Measurements from ENCODE around the gene TOM1. TPM values are rescaled to one million over a fixed set of nuclear protein-coding genes. Genes with fewer than 3 reads are reported as not detected.

The TOM1 gene
- total RNA-seq, 1 experiment from 2014 or later: 22.3 TPM

- no peak overlapping the region for H2BK12ac ChIP-seq (ENCODE audit: insufficient read length, low read depth, low read length)
Observed at GRCh38 chr22:35342390-35342789, 42.7 kb downstream of the TOM1 start.

More at GRCh38 chr22:35342390-35342789, 42.7 kb downstream of the TOM1 start:
- Mint-ChIP-seq H3K27me3 (ENCODE audit: low read depth) (no peaks in the 10 kb centered on the region), H3K4me1 (peaks cover 5 to 8% of the 10 kb centered on the region in 2 experiments), H3K27ac (no peak overlapping the region), H3K9me3 (no peaks in the 10 kb centered on the region), H3K4me3 (no peak overlapping the region), H3K36me3 (ENCODE audit: insufficient read depth in 1 of 3, low read depth in 3 of 3) (peaks cover 7 to 14% (median 10%) of the 10 kb centered on the region in 3 experiments; a peak in 5 of 7 replicates)
- no peak for TF ChIP-seq CTCF (conservative IDR thresholded peaks at IDR 0.05)
- H4K91ac ChIP-seq (ENCODE audit: insufficient read length, low read depth, low read length): no peak overlapping the region
- no peak overlapping the region for H3K4ac ChIP-seq (ENCODE audit: low read depth, low read length)
- no CpG with 5 or more reads among the region's 4 CpGs for WGBS (ENCODE audit: extremely low coverage, insufficient read length, low lambda C conversion rate)
- no peaks in the 10 kb centered on the region for H3K27me3 ChIP-seq (ENCODE audit: insufficient read depth, low read length)
- H3T11ph ChIP-seq (ENCODE audit: low read length): no peak overlapping the region
- no peak for DNase-seq
- H3K4me1 ChIP-seq (ENCODE audit: insufficient read depth, low read length): no peaks in the 10 kb centered on the region
- H2BK20ac ChIP-seq (ENCODE audit: low read depth, low read length, poor library complexity, severe bottlenecking): no peak overlapping the region
- no peaks in the 10 kb centered on the region for H3K23me2 ChIP-seq (ENCODE audit: insufficient read length, low read depth, low read length, poor library complexity, severe bottlenecking)
- no peaks in the 10 kb centered on the region for H3K9me3 ChIP-seq (ENCODE audit: control insufficient read depth, low read depth, low read length)
- H3K18ac ChIP-seq (ENCODE audit: insufficient read length, low read depth, low read length): no peak overlapping the region
- no peak overlapping the region for H4K5ac ChIP-seq (ENCODE audit: insufficient read length, low read depth, low read length)
- no peak overlapping the region for H2BK5ac ChIP-seq (ENCODE audit: insufficient read length, low read length)
- H2AK5ac ChIP-seq (ENCODE audit: insufficient read length, low read length): no peak overlapping the region
- no peaks in the 10 kb centered on the region; the same call in 1 of the 2 replicates for H3K79me2 ChIP-seq (ENCODE audit: insufficient read depth, low read length)
- H3K79me1 ChIP-seq (ENCODE audit: insufficient read depth, low read depth, low read length, poor library complexity, severe bottlenecking): no peaks in the 10 kb centered on the region
- no peak overlapping the region for H3K14ac ChIP-seq (ENCODE audit: insufficient read depth, low read length)
- no peak overlapping the region for H3K9ac ChIP-seq (ENCODE audit: extremely low read depth, insufficient read length, low read length)
- H2AFZ ChIP-seq (ENCODE audit: low read length): no peak overlapping the region
- no peak overlapping the region for H3K27ac ChIP-seq (ENCODE audit: insufficient read length, low read depth, low read length)
- H4K8ac ChIP-seq (replicated peaks; ENCODE audit: insufficient read length, low read depth, low read length): no peak overlapping the region
- no peak overlapping the region for H3K4me2 ChIP-seq (ENCODE audit: insufficient read depth, insufficient read length, low read length)
- H3K56ac ChIP-seq (ENCODE audit: insufficient read length, low read depth, low read length): no peak overlapping the region
- no peaks in the 10 kb centered on the region for H4K20me1 ChIP-seq (ENCODE audit: control insufficient read depth, insufficient read depth, insufficient read length)
- no peak overlapping the region for H3K23ac ChIP-seq (ENCODE audit: insufficient read length, low read depth, low read length)
- no peak overlapping the region for H2BK120ac ChIP-seq (ENCODE audit: low read depth, low read length, poor library complexity, severe bottlenecking)
- no peak overlapping the region for H2BK15ac ChIP-seq (ENCODE audit: low read depth, low read length)
